Liver (tissue), 3 donors: ENCODE measurements around the gene CABP5.

ENCODE experiments used
- SP1 ChIP-seq: IDR thresholded peaks from 2 replicates; pipeline ENCODE4 v1.6.1; 2018; ENCODE audit warnings: antibody characterized with exemption, mild to moderate bottlenecking
- TF ChIP-seq, protein P1 (sequence below): fragments of 150-350 bp; IDR thresholded peaks from 2 replicates; pipeline ENCODE4 v1.5.1; 2017; ENCODE audit warnings: improper control_type of control experiment, low read depth, low read length; ENCODE audit not compliant: missing input control
- TF ChIP-seq, protein P2 (sequence below): IDR thresholded peaks from 2 replicates; pipeline ENCODE4 v1.6.1; 2016; ENCODE audit warnings: antibody characterized with exemption, mild to moderate bottlenecking
- donor health status: healthy.
- donor health status: healthy.

DNA sequence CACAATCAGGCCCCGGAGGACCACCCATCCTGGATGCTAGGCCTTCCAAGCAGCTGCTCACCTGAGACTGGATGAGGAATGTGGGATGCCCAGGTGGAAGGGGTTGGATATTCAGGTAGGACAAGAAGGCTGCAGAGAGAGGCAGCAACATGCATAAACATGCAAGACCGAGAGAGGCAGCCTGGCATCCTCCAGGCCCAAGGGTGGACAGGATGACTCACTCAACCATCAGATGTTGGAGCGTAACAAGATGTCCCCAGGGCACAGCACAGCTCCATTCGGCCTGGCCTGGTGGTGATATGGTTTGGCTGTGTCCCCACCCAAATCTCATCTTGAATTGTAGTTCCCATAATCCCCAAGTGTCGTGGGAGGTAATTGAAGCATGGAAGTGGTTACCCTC lies 10.0 kb upstream of the CABP5 start:
- TF ChIP-seq, protein P1, sequence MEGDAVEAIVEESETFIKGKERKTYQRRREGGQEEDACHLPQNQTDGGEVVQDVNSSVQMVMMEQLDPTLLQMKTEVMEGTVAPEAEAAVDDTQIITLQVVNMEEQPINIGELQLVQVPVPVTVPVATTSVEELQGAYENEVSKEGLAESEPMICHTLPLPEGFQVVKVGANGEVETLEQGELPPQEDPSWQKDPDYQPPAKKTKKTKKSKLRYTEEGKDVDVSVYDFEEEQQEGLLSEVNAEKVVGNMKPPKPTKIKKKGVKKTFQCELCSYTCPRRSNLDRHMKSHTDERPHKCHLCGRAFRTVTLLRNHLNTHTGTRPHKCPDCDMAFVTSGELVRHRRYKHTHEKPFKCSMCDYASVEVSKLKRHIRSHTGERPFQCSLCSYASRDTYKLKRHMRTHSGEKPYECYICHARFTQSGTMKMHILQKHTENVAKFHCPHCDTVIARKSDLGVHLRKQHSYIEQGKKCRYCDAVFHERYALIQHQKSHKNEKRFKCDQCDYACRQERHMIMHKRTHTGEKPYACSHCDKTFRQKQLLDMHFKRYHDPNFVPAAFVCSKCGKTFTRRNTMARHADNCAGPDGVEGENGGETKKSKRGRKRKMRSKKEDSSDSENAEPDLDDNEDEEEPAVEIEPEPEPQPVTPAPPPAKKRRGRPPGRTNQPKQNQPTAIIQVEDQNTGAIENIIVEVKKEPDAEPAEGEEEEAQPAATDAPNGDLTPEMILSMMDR: no peak
- TF ChIP-seq SP1: no peak
- TF ChIP-seq, protein P2, sequence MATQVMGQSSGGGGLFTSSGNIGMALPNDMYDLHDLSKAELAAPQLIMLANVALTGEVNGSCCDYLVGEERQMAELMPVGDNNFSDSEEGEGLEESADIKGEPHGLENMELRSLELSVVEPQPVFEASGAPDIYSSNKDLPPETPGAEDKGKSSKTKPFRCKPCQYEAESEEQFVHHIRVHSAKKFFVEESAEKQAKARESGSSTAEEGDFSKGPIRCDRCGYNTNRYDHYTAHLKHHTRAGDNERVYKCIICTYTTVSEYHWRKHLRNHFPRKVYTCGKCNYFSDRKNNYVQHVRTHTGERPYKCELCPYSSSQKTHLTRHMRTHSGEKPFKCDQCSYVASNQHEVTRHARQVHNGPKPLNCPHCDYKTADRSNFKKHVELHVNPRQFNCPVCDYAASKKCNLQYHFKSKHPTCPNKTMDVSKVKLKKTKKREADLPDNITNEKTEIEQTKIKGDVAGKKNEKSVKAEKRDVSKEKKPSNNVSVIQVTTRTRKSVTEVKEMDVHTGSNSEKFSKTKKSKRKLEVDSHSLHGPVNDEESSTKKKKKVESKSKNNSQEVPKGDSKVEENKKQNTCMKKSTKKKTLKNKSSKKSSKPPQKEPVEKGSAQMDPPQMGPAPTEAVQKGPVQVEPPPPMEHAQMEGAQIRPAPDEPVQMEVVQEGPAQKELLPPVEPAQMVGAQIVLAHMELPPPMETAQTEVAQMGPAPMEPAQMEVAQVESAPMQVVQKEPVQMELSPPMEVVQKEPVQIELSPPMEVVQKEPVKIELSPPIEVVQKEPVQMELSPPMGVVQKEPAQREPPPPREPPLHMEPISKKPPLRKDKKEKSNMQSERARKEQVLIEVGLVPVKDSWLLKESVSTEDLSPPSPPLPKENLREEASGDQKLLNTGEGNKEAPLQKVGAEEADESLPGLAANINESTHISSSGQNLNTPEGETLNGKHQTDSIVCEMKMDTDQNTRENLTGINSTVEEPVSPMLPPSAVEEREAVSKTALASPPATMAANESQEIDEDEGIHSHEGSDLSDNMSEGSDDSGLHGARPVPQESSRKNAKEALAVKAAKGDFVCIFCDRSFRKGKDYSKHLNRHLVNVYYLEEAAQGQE: no peak
